OCI-LY7 (cell line): ENCODE results near the gene RRP9. TPM values are rescaled to one million over a fixed set of nuclear protein-coding genes. Genes with fewer than 3 reads are reported as not detected.

Source experiments
- BruUV-seq: library from RNA; stranded (reverse); fragments of 400-500 nt; replicated peaks from 2 replicates; lab custom pipeline; 2021; lab: Mats Ljungman, UMichigan
- CTCF ChIA-PET: fragments of 300-600 bp; sonication (Branson Sonifier 250); formaldehyde crosslinking; loops from one replicate; lab custom pipeline; 2022; ENCODE audit warnings: antibody characterized with exemption; ENCODE audit not compliant: unreplicated experiment; lab: Charles Lee
- POLR2A ChIA-PET: fragments of 300-600 bp; sonication (Branson Sonifier 250); formaldehyde crosslinking; loops from one replicate; lab custom pipeline; 2022; ENCODE audit warnings: antibody characterized with exemption; lab: Charles Lee
- DNase-seq: peaks from one replicate; pipeline ENCODE4 v3.0.0-alpha.2; 2015; ENCODE audit warnings: low spot score
- H2AFZ ChIP-seq: fragments of 200-600 bp; sonication (generic), shearing (Covaris generic); 2 replicates; pipeline ENCODE4 v1.6.1; 2014; ENCODE audit warnings: mild to moderate bottlenecking, antibody characterized with exemption, low read length, moderate library complexity
- H3K27ac ChIP-seq: fragments of 200-600 bp; sonication (generic); 2 replicates; pipeline ENCODE4 v1.5.1; 2014; ENCODE audit warnings: mixed run types, low read depth, mild to moderate bottlenecking, moderate library complexity, low read length, inconsistent platforms; ENCODE audit not compliant: poor library complexity, severe bottlenecking
- H3K36me3 ChIP-seq: fragments of 200-600 bp; sonication (generic); 2 replicates; pipeline ENCODE4 v1.6.1; 2014; ENCODE audit warnings: mild to moderate bottlenecking, antibody characterized with exemption, low read length, moderate library complexity, mixed read lengths; ENCODE audit not compliant: insufficient read depth
- H3K4me1 ChIP-seq: fragments of 200-600 bp; sonication (generic); 2 replicates; pipeline ENCODE4 v1.5.1; 2014; ENCODE audit warnings: mild to moderate bottlenecking, low read length; ENCODE audit not compliant: insufficient read depth, poor library complexity, severe bottlenecking
- H3K4me2 ChIP-seq: fragments of 200-600 bp; sonication (generic); 2 replicates; pipeline ENCODE4 v1.6.1; 2014; ENCODE audit warnings: mild to moderate bottlenecking, low read length
- H3K4me3 ChIP-seq: fragments of 200-600 bp; sonication (generic); 2 replicates; pipeline ENCODE4 v1.5.1; 2014; ENCODE audit warnings: mild to moderate bottlenecking, low read depth, low read length; ENCODE audit not compliant: poor library complexity, severe bottlenecking
- H3K79me2 ChIP-seq: fragments of 200-600 bp; sonication (generic); 2 replicates; pipeline ENCODE4 v1.6.1; 2016; ENCODE audit warnings: low read depth, mild to moderate bottlenecking, low read length, moderate library complexity, mixed read lengths; ENCODE audit not compliant: insufficient read depth
- H3K9me2 ChIP-seq: fragments of 200-600 bp; sonication (generic); 2 replicates; pipeline ENCODE4 v1.6.1; 2016; ENCODE audit warnings: mild to moderate bottlenecking, low read length, mixed read lengths; ENCODE audit not compliant: insufficient read depth
- H3K9me3 ChIP-seq: fragments of 200-600 bp; sonication (generic); 2 replicates; pipeline ENCODE4 v1.6.1; 2014; ENCODE audit warnings: mild to moderate bottlenecking, mixed run types, low read length, mixed read lengths
- H4K20me1 ChIP-seq: fragments of 200-600 bp; sonication (generic); 2 replicates; pipeline ENCODE4 v1.6.1; 2014; ENCODE audit warnings: mild to moderate bottlenecking, antibody characterized with exemption, low read length, moderate library complexity, mixed read lengths; ENCODE audit not compliant: insufficient read depth
- CTCF ChIP-seq: fragments of 200-600 bp; sonication (generic); conservative IDR thresholded peaks from 2 replicates; pipeline ENCODE4 v1.5.1; 2014; ENCODE audit warnings: mild to moderate bottlenecking, antibody characterized with exemption, low read length, moderate library complexity, mixed read lengths
- EZH2phosphoT487 ChIP-seq: fragments of 200-600 bp; sonication (generic); IDR thresholded peaks from 2 replicates; pipeline ENCODE4 v1.6.1; 2018; ENCODE audit warnings: low read depth, borderline replicate concordance, mild to moderate bottlenecking, mixed run types, antibody characterized with exemption, low read length, moderate library complexity, mixed read lengths
- intact Hi-C: fragments of 100-400 bp; cut with micrococcal nuclease; formaldehyde crosslinking; loops from one replicate; pipeline ENCODE4 v1.10.0; 2022; ENCODE audit not compliant: unreplicated experiment
- total RNA-seq, 2 experiments: library from RNA; depleted of rRNA in 1 of 2; stranded (reverse); fragments of >200 nt in 1 of 2; shearing (Covaris generic) in 1 of 2; gene quantifications; 2 replicates each; pipeline ENCODE4 v1.2.3, GENCODE V29; 2014 to 2022

The RRP9 gene
- total RNA-seq, 2 experiments from 2014 or later: 34.4 to 41.1 TPM

- Histone ChIP-seq H4K20me1 (no peaks in the 10 kb centered on the region), H3K4me1 (peaks cover 3% of the 10 kb centered on the region), H3K4me3 (no peak overlapping the region), H3K9me3 (no peaks in the 10 kb centered on the region), H3K27ac (no peak overlapping the region), H3K36me3 (no peaks in the 10 kb centered on the region), H3K4me2 (no peak overlapping the region), H3K9me2 (no peaks in the 10 kb centered on the region), H3K79me2 (no peaks in the 10 kb centered on the region), H2AFZ (no peak overlapping the region)
- CTCF ChIA-PET: no interaction called here
- POLR2A ChIA-PET: no interaction called here
- intact Hi-C loops: no loop called here
- TF ChIP-seq CTCF: no peak
- DNase-seq: no peak
- no TSS peak for BruUV-seq
These were observed 16.0 kb upstream of the RRP9 start for GRCh38 chr3:51957520-51958205.

DNA sequence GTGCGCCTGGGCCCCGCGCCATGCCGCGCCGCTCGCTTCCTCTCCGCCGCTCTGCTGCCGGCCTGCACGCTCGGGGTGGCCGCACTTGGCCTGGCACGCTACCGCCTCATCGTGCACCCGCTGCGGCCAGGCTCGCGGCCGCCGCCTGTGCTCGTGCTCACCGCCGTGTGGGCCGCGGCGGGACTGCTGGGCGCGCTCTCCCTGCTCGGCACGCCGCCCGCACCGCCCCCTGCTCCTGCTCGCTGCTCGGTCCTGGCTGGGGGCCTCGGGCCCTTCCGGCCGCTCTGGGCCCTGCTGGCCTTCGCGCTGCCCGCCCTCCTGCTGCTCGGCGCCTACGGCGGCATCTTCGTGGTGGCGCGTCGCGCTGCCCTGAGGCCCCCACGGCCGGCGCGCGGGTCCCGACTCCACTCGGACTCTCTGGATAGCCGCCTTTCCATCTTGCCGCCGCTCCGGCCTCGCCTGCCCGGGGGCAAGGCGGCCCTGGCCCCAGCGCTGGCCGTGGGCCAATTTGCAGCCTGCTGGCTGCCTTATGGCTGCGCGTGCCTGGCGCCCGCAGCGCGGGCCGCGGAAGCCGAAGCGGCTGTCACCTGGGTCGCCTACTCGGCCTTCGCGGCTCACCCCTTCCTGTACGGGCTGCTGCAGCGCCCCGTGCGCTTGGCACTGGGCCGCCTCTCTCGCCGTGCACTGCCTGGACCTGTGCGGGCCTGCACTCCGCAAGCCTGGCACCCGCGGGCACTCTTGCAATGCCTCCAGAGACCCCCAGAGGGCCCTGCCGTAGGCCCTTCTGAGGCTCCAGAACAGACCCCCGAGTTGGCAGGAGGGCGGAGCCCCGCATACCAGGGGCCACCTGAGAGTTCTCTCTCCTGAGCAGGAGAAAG lies 14.4 kb upstream of the RRP9 start:
- POLR2A ChIA-PET: no interaction called here
- Histone ChIP-seq H3K4me3 (no peak overlapping the region), H3K27ac (no peak overlapping the region), H3K9me2 (no peaks in the 10 kb centered on the region), H3K36me3 (no peaks in the 10 kb centered on the region), H3K9me3 (no peaks in the 10 kb centered on the region), H2AFZ (no peak overlapping the region), H3K4me1 (peaks cover 3% of the 10 kb centered on the region), H3K4me2 (no peak overlapping the region), H3K79me2 (no peaks in the 10 kb centered on the region), H4K20me1 (no peaks in the 10 kb centered on the region)
- BruUV-seq: no TSS peak
- peak; percentile 36 for DNase-seq
- intact Hi-C loops: no loop called here
- TF ChIP-seq EZH2phosphoT487 (no peak), CTCF (peak; percentile 59)
- CTCF ChIA-PET: no interaction called here
